Breast epithelium (tissue), 4 donors: Measurements from ENCODE around the gene POMT1. TPM values are rescaled to one million over a fixed set of nuclear protein-coding genes. Genes with fewer than 3 reads are reported as not detected.

Source experiments
- DNase-seq, 2 donors: peaks; one replicate each; pipeline ENCODE4 v3.0.0-alpha.2; 2019; ENCODE audit warnings: low spot score in 2 of 2
- H3K27ac ChIP-seq, 2 donors: fragments of 200-600 bp; sonication (generic) in 1 of 2; one replicate each; pipeline ENCODE4 v1.5.1; 2016 to 2019; ENCODE audit warnings: mild to moderate bottlenecking in 1 of 2
- H3K27me3 ChIP-seq, 2 donors: fragments of 200-600 bp; sonication (generic) in 1 of 2; one replicate each; pipeline versions ENCODE4 v1.5.1 to v1.6.0; 2017 to 2019; ENCODE audit warnings: control low read depth in 1 of 2, mild to moderate bottlenecking in 1 of 2
- H3K36me3 ChIP-seq: fragments of 200-600 bp; one replicate; pipeline ENCODE4 v1.5.1; 2019
- H3K4me1 ChIP-seq, 2 donors: fragments of 200-600 bp; sonication (generic); one replicate each; pipeline ENCODE4 v1.5.1; 2016 to 2019; ENCODE audit warnings: control low read depth in 1 of 2
- H3K4me3 ChIP-seq, 3 donors: fragments of 200-600 bp; sonication (generic); 1 replicate in 2 of 3; 2 replicates in 1 of 3; pipeline ENCODE4 v1.5.1; 2016 to 2019; ENCODE audit warnings: mild to moderate bottlenecking in 3 of 3, moderate library complexity in 2 of 3
- H3K9me3 ChIP-seq, 2 donors: fragments of 200-600 bp; sonication (generic) in 1 of 2; one replicate each; pipeline ENCODE4 v1.5.1; 2016 to 2019; ENCODE audit warnings: control low read depth in 1 of 2
- POLR2A ChIP-seq: fragments of 450-650 bp; IDR thresholded peaks from one replicate; pipeline ENCODE4 v1.6.1; 2016; ENCODE audit warnings: antibody characterized with exemption, mild to moderate bottlenecking, moderate library complexity
- POLR2AphosphoS5 ChIP-seq, 3 donors: sonication (generic); formaldehyde crosslinking; IDR thresholded peaks; one replicate each; pipeline ENCODE4 v1.6.1; 2017; ENCODE audit warnings: antibody characterized with exemption in 3 of 3
- intact Hi-C: fragments of 100-400 bp; cut with DNase I; formaldehyde crosslinking; loops from one replicate; pipeline ENCODE4 v1.15.1; 2023; ENCODE audit warnings: low total_unique reads
- total RNA-seq, 3 donors: library from RNA; depleted of rRNA; stranded (reverse); fragments of >200 nt; gene quantifications; one replicate each; pipeline ENCODE4 v1.1.0, GENCODE V29; 2016
- TF ChIP-seq, protein P1 (sequence below), 3 donors: fragments of 450-650 bp; IDR thresholded peaks; one replicate each; pipeline ENCODE4 v1.5.1; 2016 to 2017; ENCODE audit warnings: antibody characterized with exemption in 3 of 3, mild to moderate bottlenecking in 3 of 3, moderate library complexity in 3 of 3

Gene POMT1
- total RNA-seq, 3 donors from 2014 or later: 26.5 to 45.7 (median 26.6) TPM

DNA sequence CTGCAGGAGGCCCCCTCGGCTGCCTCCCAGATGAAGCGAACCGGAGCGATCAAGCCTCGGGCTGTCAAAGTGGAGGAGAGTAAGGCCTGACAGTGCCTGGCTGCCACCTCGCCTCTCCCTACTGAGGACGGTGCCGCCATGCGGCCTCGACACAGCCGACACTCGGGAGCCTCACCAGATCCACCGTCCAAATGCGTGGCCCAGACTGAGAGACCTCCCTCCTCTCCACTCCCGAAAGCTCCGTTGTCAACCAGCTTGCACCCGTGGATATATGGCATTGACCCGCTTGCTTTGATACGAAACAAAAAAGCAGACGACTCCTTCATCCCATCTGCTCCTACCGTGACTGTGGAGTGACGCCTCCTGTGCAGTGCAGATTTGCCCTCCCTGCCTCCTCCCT lies 6.9 kb upstream of the POMT1 start:
- H3K27me3 ChIP-seq: no peaks in the 10 kb centered on the region
- no peak overlapping the region for H3K4me3 ChIP-seq
- no peaks in the 10 kb centered on the region for H3K9me3 ChIP-seq
- H3K36me3 ChIP-seq: peaks cover 22% of the 10 kb centered on the region
- TF ChIP-seq, protein P1, sequence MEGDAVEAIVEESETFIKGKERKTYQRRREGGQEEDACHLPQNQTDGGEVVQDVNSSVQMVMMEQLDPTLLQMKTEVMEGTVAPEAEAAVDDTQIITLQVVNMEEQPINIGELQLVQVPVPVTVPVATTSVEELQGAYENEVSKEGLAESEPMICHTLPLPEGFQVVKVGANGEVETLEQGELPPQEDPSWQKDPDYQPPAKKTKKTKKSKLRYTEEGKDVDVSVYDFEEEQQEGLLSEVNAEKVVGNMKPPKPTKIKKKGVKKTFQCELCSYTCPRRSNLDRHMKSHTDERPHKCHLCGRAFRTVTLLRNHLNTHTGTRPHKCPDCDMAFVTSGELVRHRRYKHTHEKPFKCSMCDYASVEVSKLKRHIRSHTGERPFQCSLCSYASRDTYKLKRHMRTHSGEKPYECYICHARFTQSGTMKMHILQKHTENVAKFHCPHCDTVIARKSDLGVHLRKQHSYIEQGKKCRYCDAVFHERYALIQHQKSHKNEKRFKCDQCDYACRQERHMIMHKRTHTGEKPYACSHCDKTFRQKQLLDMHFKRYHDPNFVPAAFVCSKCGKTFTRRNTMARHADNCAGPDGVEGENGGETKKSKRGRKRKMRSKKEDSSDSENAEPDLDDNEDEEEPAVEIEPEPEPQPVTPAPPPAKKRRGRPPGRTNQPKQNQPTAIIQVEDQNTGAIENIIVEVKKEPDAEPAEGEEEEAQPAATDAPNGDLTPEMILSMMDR (IDR thresholded peaks at IDR 0.05): no peak
- TF ChIP-seq POLR2AphosphoS5 (IDR thresholded peaks at IDR 0.05) (no peak), POLR2A (no peak)
- intact Hi-C loops: no loop called here
- DNase-seq: no peak
- H3K27ac ChIP-seq: no peak overlapping the region
- H3K4me1 ChIP-seq: no peaks in the 10 kb centered on the region

DNA sequence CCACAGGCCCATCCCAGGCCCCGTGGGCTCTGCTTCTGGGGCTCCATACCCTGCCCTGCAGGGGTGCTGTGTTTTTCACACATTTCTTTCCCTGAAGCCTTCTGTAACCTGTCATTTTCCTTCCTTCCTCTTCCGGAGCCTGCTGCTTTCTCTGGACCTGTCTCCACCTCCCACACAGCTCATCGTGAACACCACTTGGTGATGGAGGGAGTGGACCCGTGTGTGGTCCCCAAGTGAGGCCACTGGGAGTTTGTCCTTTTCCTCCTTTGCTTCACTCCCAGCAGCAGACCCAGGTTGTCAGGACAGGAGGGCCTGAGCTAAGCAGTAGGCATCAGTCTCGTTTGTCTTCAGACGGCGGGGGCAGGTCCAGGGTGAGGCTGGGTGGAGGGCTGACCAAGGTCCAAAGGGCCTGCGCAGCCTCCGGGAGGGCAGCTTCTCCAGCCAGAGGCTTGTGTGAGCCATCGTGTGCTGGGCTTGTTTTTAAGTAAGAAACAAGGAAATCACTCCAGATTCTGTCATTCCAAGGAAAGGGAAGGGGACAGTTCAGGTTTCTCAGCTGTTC lies 5.8 kb upstream of the POMT1 start:
- DNase-seq: no peak
- intact Hi-C loops: no loop called here
- peaks cover 22% of the 10 kb centered on the region for H3K36me3 ChIP-seq
- no peak overlapping the region for H3K4me3 ChIP-seq
- H3K9me3 ChIP-seq: no peaks in the 10 kb centered on the region
- H3K4me1 ChIP-seq: no peaks in the 10 kb centered on the region
- TF ChIP-seq POLR2AphosphoS5 (IDR thresholded peaks at IDR 0.05) (no peak), POLR2A (no peak)
- TF ChIP-seq, protein P1 (IDR thresholded peaks at IDR 0.05): no peak
- no peak overlapping the region for H3K27ac ChIP-seq
- no peaks in the 10 kb centered on the region for H3K27me3 ChIP-seq

DNA sequence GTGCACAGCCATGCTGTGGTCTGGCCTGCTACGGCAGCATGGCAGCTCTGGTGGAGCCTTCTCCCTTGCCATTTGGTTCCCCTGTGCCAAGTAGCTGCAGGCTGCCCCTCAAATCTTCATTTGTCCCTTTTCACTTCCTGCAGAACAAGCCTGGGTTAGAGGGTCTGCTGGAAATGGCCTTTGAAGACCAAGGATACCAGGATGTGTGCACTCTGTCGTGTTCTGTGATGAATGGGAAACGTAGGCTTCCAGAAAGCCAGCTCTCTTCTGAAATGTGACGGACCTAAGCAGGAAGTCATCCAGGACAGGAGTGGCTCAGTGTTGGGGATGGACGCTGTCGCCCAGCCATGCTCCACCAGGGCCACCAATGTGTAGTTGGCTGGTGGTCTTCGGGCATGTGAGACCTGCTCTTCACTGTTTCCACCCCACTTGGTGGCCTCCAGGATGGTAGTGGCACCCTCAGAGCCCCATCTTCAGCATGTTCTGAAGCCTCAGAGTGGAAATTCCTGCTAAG lies 3.4 kb upstream of the POMT1 start:
- Histone ChIP-seq H3K4me3 (no peak overlapping the region), H3K27ac (no peak overlapping the region), H3K9me3 (no peaks in the 10 kb centered on the region), H3K36me3 (peaks cover 22% of the 10 kb centered on the region), H3K27me3 (no peaks in the 10 kb centered on the region), H3K4me1 (peaks cover 0 to 7% of the 10 kb centered on the region in 2 donors)
- intact Hi-C loops: no loop called here
- DNase-seq: no peak
- TF ChIP-seq POLR2AphosphoS5 (IDR thresholded peaks at IDR 0.05) (no peak), POLR2A (no peak)
- TF ChIP-seq, protein P1 (IDR thresholded peaks at IDR 0.05): no peak

DNA sequence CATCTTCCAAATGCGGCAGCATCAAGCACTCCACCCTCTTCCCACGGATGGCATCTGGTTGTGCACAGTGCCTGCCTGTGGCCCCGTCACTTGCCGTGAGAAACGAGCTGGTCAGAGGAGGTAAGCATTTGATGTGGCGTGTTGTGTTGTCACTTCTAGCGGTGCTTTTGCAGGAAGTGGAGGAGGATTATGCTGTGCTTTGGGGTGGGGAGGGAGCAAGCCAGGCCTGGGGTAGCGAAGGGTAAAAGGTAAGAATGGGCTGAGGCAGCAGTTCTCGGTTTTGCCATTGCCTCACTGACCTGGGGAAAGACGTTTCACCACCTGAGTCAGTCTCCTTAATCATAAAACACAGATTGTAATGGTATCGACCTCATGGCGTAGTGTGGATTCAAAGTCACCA lies 2.3 kb upstream of the POMT1 start:
- Histone ChIP-seq H3K27me3 (no peaks in the 10 kb centered on the region), H3K27ac (peak overlapping the region in 1 of 2 donors; percentile 25), H3K36me3 (peaks cover 15% of the 10 kb centered on the region), H3K4me3 (no peak overlapping the region), H3K9me3 (no peaks in the 10 kb centered on the region), H3K4me1 (peaks cover 0 to 9% of the 10 kb centered on the region in 2 donors)
- no peak for TF ChIP-seq POLR2A
- TF ChIP-seq POLR2AphosphoS5 (IDR thresholded peaks at IDR 0.05): no peak
- TF ChIP-seq, protein P1 (IDR thresholded peaks at IDR 0.05): no peak
- DNase-seq: no peak
- intact Hi-C loops: no loop called here

DNA sequence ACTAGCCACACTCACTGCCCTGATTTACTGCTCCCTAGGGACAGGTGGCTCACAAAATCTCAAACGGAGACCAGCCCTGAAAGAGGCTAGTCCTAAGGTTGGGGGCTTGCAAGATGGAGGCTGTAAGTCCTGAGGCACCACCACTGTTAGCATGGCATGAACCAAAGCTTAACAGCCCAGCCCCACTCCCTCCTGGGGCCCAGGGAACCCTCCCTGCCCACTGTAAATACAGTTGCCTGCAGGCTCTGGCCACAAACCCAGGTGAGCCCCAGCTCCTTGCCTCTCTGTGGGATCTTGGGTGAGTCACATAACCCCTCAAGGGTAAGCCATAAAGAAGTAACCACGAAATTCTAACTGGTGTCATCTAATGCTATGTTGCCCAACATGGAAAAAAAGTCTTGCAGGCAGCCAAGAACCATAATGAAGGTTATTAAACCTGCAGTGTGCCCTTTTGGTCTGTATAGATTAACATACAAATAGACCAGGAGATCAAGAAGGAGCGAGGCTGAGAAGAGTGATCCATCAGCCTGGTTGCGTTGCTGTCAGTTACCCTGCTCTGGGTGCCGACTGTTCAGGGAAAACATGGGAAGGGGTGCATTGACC lies 1.7 kb upstream of the POMT1 start:
- Histone ChIP-seq H3K4me1 (peaks cover 0 to 9% of the 10 kb centered on the region in 2 donors), H3K36me3 (peaks cover 13% of the 10 kb centered on the region), H3K4me3 (no peak overlapping the region), H3K9me3 (no peaks in the 10 kb centered on the region), H3K27me3 (no peaks in the 10 kb centered on the region), H3K27ac (peak overlapping the region; percentile 25 to 43)
- TF ChIP-seq POLR2A (no peak), POLR2AphosphoS5 (IDR thresholded peaks at IDR 0.05) (no peak)
- TF ChIP-seq, protein P1 (IDR thresholded peaks at IDR 0.05): no peak
- no peak for DNase-seq
- intact Hi-C loops: no loop called here
